HepG2 (cell line): Measurements from ENCODE around the gene DGAT2. TPM values are rescaled to one million over a fixed set of nuclear protein-coding genes. Genes with fewer than 3 reads are reported as not detected.

ENCODE experiments used
- CREBL2 ChIP-seq: sonication (generic); formaldehyde crosslinking; IDR thresholded peaks from 2 replicates; pipeline ENCODE4 v1.8.1; 2023; ENCODE audit warnings: missing genetic modification reagents, mild to moderate bottlenecking, borderline replicate concordance
- HES4 ChIP-seq: sonication (generic); formaldehyde crosslinking; IDR thresholded peaks from 2 replicates; pipeline ENCODE4 v1.9.0; 2021; ENCODE audit warnings: mild to moderate bottlenecking, missing genetic modification reagents, borderline replicate concordance
- MEIS2 ChIP-seq: sonication (generic); formaldehyde crosslinking; IDR thresholded peaks from 2 replicates; pipeline ENCODE4 v1.9.0; 2021; ENCODE audit warnings: mild to moderate bottlenecking, missing genetic modification reagents
- PCBP1 ChIP-seq: fragments of 200-400 bp; formaldehyde crosslinking; IDR thresholded peaks from 2 replicates; pipeline ENCODE4 v1.6.1; 2017; ENCODE audit warnings: mild to moderate bottlenecking, low read depth, low read length, borderline replicate concordance
- POLR2AphosphoS5 ChIP-seq: IDR thresholded peaks from 2 replicates; pipeline ENCODE4 v1.6.1; 2012; ENCODE audit warnings: low read depth, low read length
- REXO4 ChIP-seq: sonication (generic); formaldehyde crosslinking; IDR thresholded peaks from 2 replicates; pipeline ENCODE4 v1.8.0; 2022; ENCODE audit warnings: missing genetic modification reagents, mild to moderate bottlenecking, borderline replicate concordance
- TBX2 ChIP-seq: sonication (generic); formaldehyde crosslinking; IDR thresholded peaks from 2 replicates; pipeline ENCODE4 v1.5.0; 2020; ENCODE audit warnings: missing genetic modification reagents, mild to moderate bottlenecking, borderline replicate concordance
- THAP9 ChIP-seq: sonication (generic); formaldehyde crosslinking; IDR thresholded peaks from 2 replicates; pipeline ENCODE4; 2020; ENCODE audit warnings: missing genetic modification reagents, mild to moderate bottlenecking, borderline replicate concordance
- WIZ ChIP-seq: sonication (generic); formaldehyde crosslinking; IDR thresholded peaks from 2 replicates; pipeline ENCODE4 v1.5.1; 2020; ENCODE audit warnings: mild to moderate bottlenecking, missing genetic modification reagents
- ZFP36L1 ChIP-seq: sonication (generic); formaldehyde crosslinking; IDR thresholded peaks from 2 replicates; pipeline ENCODE4 v1.8.0; 2022; ENCODE audit warnings: mild to moderate bottlenecking, missing genetic modification reagents, moderate library complexity
- ZNF205 ChIP-seq: IDR thresholded peaks from 2 replicates; pipeline ENCODE4 v1.6.1; 2018; ENCODE audit warnings: missing biosample characterization, missing genetic modification reagents
- ZNF256 ChIP-seq: sonication (generic); formaldehyde crosslinking; conservative IDR thresholded peaks from 2 replicates; pipeline ENCODE4 v1.4.0; 2020; ENCODE audit warnings: missing genetic modification reagents
- ZNF556 ChIP-seq: sonication (generic); formaldehyde crosslinking; IDR thresholded peaks from 2 replicates; pipeline ENCODE4 v1.4.0; 2020; ENCODE audit warnings: mild to moderate bottlenecking, missing genetic modification reagents, borderline replicate concordance
- ZNF558 ChIP-seq: sonication (generic); formaldehyde crosslinking; IDR thresholded peaks from 2 replicates; pipeline ENCODE4 v1.9.0; 2022; ENCODE audit warnings: mild to moderate bottlenecking, missing genetic modification reagents, borderline replicate concordance
- ZNF597 ChIP-seq: sonication (generic); formaldehyde crosslinking; IDR thresholded peaks from 2 replicates; pipeline ENCODE4 v1.5.0; 2020; ENCODE audit warnings: missing genetic modification reagents
- ZNF678 ChIP-seq: sonication (generic); formaldehyde crosslinking; IDR thresholded peaks from 2 replicates; pipeline ENCODE4 v1.4.0; 2020; ENCODE audit warnings: mild to moderate bottlenecking, missing genetic modification reagents
- ZNF766 ChIP-seq: sonication (generic); formaldehyde crosslinking; IDR thresholded peaks from 2 replicates; pipeline ENCODE4 v1.5.0; 2020; ENCODE audit warnings: missing genetic modification reagents, borderline replicate concordance
- polyA plus RNA-seq, 8 experiments: library from polyadenylated mRNA; depleted of rRNA in 3 of 8; stranded (reverse) in 7 of 8; unstranded in 1 of 8; fragments of >200 nt; fragmentation: Illumina TruSeq in 4 of 8; extraction: Trizol in 4 of 8; gene quantifications; 2 replicates each; pipeline versions ENCODE4 v1.2.1 to v1.2.3, GENCODE V29; 2011 to 2016; ENCODE audit warnings: low read depth in 4 of 8, missing spikeins in 1 of 8, mixed read lengths in 1 of 8; ENCODE audit not compliant: insufficient read depth in 1 of 8
- total RNA-seq, 5 experiments: library from RNA; depleted of rRNA; stranded (reverse); fragments of >200 nt; fragmentation: Illumina TruSeq; extraction: Trizol; gene quantifications; 2 replicates each; pipeline ENCODE4 v1.2.3, GENCODE V29; 2016; ENCODE audit warnings: low read depth in 1 of 5
- TF ChIP-seq, protein P1 (sequence below): sonication (generic); formaldehyde crosslinking; IDR thresholded peaks from 2 replicates; pipeline ENCODE4 v1.4.0; 2020; ENCODE audit warnings: mild to moderate bottlenecking, missing genetic modification reagents
- TF ChIP-seq, protein P2 (sequence below): IDR thresholded peaks from 2 replicates; pipeline ENCODE4 v1.6.1; 2016; ENCODE audit warnings: missing genetic modification reagents, missing compliant biosample characterization
- TF ChIP-seq, protein P3 (sequence below): sonication (generic); formaldehyde crosslinking; IDR thresholded peaks from 2 replicates; pipeline ENCODE4 v1.8.1; 2023; ENCODE audit warnings: mild to moderate bottlenecking, missing genetic modification reagents

Gene DGAT2
- total and polyA plus RNA-seq, 2 of the 13 experiments (the other 11 are each of a cell fraction or from before 2014, with no cell fraction given): 39.0 to 65.6 TPM

DNA sequence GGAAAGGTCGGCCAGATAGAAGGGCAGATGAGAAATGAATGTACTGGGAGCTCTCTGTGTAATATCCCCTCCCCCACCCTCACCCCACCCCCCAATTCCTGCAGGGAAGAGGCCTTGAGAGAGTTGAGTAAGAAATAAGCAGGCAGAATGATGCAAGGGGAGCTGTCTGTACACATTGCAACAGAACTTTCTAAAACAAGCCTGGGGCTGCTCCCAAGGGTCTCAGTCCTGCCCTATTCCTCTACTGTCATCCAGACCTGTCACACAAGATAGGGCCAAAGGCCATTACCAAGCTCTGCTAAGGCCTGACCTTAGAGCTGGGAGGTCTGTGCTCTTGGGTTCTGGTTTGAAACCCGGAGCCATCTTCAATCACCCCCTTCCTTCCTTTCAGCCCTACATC is 5.7 kb upstream of the DGAT2 start (continued):
- TF ChIP-seq ZNF558 (no peak), REXO4 (no peak), ZNF205 (0 out of 2 replicates have a peak, but pooled peaks have one; percentile 40), WIZ (CRISPR knock-in tag) (no peak), ZFP36L1 (CRISPR knock-in tag) (no peak), TBX2 (CRISPR knock-in tag) (no peak; the same call in 1 of the 2 replicates), ZNF766 (no peak), ZNF597 (CRISPR knock-in tag) (no peak), THAP9 (CRISPR knock-in tag) (no peak), ZNF678 (no peak), MEIS2 (CRISPR knock-in tag) (peak; percentile 29; the same call in 1 of the 2 replicates), POLR2AphosphoS5 (no peak), HES4 (CRISPR knock-in tag) (no peak), ZNF556 (0 out of 2 replicates have a peak, but pooled peaks have one; percentile 64), PCBP1 (no peak), CREBL2 (CRISPR knock-in tag) (no peak), ZNF256 (CRISPR knock-in tag) (no peak)
- TF ChIP-seq, protein P1, sequence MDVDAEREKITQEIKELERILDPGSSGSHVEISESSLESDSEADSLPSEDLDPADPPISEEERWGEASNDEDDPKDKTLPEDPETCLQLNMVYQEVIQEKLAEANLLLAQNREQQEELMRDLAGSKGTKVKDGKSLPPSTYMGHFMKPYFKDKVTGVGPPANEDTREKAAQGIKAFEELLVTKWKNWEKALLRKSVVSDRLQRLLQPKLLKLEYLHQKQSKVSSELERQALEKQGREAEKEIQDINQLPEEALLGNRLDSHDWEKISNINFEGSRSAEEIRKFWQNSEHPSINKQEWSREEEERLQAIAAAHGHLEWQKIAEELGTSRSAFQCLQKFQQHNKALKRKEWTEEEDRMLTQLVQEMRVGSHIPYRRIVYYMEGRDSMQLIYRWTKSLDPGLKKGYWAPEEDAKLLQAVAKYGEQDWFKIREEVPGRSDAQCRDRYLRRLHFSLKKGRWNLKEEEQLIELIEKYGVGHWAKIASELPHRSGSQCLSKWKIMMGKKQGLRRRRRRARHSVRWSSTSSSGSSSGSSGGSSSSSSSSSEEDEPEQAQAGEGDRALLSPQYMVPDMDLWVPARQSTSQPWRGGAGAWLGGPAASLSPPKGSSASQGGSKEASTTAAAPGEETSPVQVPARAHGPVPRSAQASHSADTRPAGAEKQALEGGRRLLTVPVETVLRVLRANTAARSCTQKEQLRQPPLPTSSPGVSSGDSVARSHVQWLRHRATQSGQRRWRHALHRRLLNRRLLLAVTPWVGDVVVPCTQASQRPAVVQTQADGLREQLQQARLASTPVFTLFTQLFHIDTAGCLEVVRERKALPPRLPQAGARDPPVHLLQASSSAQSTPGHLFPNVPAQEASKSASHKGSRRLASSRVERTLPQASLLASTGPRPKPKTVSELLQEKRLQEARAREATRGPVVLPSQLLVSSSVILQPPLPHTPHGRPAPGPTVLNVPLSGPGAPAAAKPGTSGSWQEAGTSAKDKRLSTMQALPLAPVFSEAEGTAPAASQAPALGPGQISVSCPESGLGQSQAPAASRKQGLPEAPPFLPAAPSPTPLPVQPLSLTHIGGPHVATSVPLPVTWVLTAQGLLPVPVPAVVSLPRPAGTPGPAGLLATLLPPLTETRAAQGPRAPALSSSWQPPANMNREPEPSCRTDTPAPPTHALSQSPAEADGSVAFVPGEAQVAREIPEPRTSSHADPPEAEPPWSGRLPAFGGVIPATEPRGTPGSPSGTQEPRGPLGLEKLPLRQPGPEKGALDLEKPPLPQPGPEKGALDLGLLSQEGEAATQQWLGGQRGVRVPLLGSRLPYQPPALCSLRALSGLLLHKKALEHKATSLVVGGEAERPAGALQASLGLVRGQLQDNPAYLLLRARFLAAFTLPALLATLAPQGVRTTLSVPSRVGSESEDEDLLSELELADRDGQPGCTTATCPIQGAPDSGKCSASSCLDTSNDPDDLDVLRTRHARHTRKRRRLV (CRISPR knock-in tag): no peak
- TF ChIP-seq, protein P2, sequence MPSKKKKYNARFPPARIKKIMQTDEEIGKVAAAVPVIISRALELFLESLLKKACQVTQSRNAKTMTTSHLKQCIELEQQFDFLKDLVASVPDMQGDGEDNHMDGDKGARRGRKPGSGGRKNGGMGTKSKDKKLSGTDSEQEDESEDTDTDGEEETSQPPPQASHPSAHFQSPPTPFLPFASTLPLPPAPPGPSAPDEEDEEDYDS (CRISPR knock-in tag): no peak
- TF ChIP-seq, protein P3, sequence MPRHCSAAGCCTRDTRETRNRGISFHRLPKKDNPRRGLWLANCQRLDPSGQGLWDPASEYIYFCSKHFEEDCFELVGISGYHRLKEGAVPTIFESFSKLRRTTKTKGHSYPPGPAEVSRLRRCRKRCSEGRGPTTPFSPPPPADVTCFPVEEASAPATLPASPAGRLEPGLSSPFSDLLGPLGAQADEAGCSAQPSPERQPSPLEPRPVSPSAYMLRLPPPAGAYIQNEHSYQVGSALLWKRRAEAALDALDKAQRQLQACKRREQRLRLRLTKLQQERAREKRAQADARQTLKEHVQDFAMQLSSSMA: no peak
